Measurements from ENCODE around the gene FREM2. TPM values are rescaled to one million over a fixed set of nuclear protein-coding genes. Genes with fewer than 3 reads are reported as not detected.

FREM2 gene
- total RNA-seq, 4 donors from 2014 or later, result 0.06 to 0.19 (median 0.13) TPM; not detected in 1

DNA sequence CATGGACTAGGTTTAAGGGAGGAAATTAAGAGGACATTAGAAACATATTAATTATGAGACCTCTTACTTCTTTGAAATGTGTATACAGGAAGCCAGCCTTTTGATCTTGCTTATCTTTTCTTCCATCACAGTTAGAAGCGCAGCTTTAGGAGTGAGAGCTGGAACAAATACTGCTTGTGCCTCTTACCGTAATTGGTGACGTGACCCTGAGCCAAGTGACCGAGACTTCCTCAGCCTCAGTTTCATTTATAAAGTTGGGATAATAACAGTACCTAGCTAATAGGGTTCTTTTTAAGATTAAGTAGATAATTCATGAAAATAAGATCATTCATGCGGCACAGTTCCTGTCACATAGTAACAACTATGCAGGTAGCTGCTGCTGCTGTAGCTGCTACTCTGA is 18.5 kb downstream of the FREM2 start:
- no peaks in the 10 kb centered on the region for H3K4me1 ChIP-seq
- TF ChIP-seq, protein P1, sequence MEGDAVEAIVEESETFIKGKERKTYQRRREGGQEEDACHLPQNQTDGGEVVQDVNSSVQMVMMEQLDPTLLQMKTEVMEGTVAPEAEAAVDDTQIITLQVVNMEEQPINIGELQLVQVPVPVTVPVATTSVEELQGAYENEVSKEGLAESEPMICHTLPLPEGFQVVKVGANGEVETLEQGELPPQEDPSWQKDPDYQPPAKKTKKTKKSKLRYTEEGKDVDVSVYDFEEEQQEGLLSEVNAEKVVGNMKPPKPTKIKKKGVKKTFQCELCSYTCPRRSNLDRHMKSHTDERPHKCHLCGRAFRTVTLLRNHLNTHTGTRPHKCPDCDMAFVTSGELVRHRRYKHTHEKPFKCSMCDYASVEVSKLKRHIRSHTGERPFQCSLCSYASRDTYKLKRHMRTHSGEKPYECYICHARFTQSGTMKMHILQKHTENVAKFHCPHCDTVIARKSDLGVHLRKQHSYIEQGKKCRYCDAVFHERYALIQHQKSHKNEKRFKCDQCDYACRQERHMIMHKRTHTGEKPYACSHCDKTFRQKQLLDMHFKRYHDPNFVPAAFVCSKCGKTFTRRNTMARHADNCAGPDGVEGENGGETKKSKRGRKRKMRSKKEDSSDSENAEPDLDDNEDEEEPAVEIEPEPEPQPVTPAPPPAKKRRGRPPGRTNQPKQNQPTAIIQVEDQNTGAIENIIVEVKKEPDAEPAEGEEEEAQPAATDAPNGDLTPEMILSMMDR (IDR thresholded peaks at IDR 0.05), result no peak
- no peak for TF ChIP-seq POLR2A (IDR thresholded peaks at IDR 0.05)
- WGBS, 2 donors, result 48 to 71% methylated on average over 5 of the region's 5 CpGs
- no peak overlapping the region for H3K27ac ChIP-seq
- no peak for DNase-seq
- intact Hi-C loops (cut with DNase I), result loop anchor here (5.0 kb wide), 1 partner anchor 52 kb away; no protein-coding TSS in a partner anchor
- no peaks in the 10 kb centered on the region for H3K27me3 ChIP-seq
- no peak overlapping the region for H3K4me3 ChIP-seq
- H3K9me3 ChIP-seq, result no peaks in the 10 kb centered on the region
- no peaks in the 10 kb centered on the region for H3K36me3 ChIP-seq

DNA sequence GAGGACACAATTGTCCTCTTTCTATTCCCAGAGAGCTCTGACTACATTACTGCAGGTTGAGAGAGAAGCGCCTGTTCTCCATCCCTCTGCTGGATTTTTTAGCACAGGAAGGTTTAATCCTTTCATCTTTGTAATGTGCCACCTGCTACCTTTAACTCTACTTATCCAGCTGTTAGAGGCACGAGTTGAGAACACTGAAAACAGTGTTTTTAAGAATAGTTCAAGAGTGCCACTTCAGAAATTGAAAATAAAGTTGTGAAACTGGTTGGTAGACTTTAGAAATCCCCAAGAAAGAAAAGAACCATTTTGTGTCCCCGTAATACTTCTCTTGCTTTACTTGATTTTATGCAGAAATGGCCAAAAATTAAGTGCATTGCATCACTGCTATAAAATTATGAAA is 20.6 kb downstream of the FREM2 start:
- H3K4me3 ChIP-seq, result no peak overlapping the region
- H3K27me3 ChIP-seq, result no peaks in the 10 kb centered on the region
- 49 to 54% methylated on average over 3 of the region's 3 CpGs for WGBS, 2 donors
- DNase-seq, result no peak
- no peak overlapping the region for H3K27ac ChIP-seq
- intact Hi-C loops (cut with DNase I), result loop anchor here (5.0 kb wide), 1 partner anchor 50 kb away; no protein-coding TSS in a partner anchor
- TF ChIP-seq POLR2A (IDR thresholded peaks at IDR 0.05), result no peak
- TF ChIP-seq, protein P1 (IDR thresholded peaks at IDR 0.05), result no peak
- H3K4me1 ChIP-seq, result no peaks in the 10 kb centered on the region
- H3K36me3 ChIP-seq, result no peaks in the 10 kb centered on the region
- H3K9me3 ChIP-seq, result no peaks in the 10 kb centered on the region

DNA sequence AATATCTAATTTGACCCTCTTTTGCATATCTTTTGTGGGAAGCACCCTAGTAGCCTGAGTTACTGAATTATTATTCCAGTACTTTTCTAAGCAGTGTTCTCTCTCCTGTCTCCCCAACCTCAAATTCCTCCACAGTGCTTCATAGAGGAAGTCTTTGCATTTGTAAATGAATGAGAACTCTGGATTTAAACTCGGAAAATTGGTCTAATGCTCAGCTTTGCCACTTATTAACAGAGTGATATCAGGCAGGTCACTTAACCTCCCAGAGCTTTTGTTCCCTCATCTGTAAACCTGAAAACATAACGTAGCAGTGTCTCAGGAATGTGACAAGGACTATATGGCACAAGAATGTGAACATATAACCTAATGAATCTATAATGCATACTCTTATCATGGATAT is 26.2 kb downstream of the FREM2 start:
- no peaks in the 10 kb centered on the region for H3K36me3 ChIP-seq
- H3K4me3 ChIP-seq, result no peak overlapping the region
- no peaks in the 10 kb centered on the region for H3K4me1 ChIP-seq
- intact Hi-C loops (cut with DNase I), result no loop called here
- H3K9me3 ChIP-seq, result no peaks in the 10 kb centered on the region
- H3K27me3 ChIP-seq, result no peaks in the 10 kb centered on the region
- TF ChIP-seq, protein P1 (IDR thresholded peaks at IDR 0.05), result no peak
- no peak for TF ChIP-seq POLR2A (IDR thresholded peaks at IDR 0.05)
- 50 to 79% methylated on average over 2 of the region's 2 CpGs for WGBS, 2 donors
- H3K27ac ChIP-seq, result no peak overlapping the region
- no peak for DNase-seq

DNA sequence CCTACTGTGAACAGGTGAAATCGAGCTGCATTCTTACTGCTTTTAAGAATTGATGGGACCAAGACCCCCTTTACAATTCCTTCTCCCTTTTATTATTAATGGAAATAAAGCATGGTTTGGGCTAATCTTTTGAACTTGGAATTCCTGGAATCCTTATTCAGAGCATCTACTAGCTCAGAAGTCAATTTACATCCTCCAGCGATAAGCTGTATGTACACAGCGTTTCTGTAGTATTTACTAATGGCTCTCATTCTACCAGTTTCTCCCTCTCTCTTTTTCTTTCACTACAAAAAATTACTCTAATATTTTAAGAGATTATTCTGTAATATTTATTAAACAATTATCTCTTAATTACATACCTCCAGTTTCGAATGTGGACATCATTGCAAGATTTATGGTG is 31.5 kb downstream of the FREM2 start:
- no peaks in the 10 kb centered on the region for H3K36me3 ChIP-seq
- 59 to 70% methylated on average over 4 of the region's 4 CpGs for WGBS, 2 donors
- H3K9me3 ChIP-seq, result no peaks in the 10 kb centered on the region
- intact Hi-C loops (cut with DNase I), result no loop called here
- no peak overlapping the region for H3K27ac ChIP-seq
- DNase-seq, result no peak
- no peaks in the 10 kb centered on the region for H3K27me3 ChIP-seq
- no peak for TF ChIP-seq POLR2A (IDR thresholded peaks at IDR 0.05)
- TF ChIP-seq, protein P1 (IDR thresholded peaks at IDR 0.05), result no peak
- H3K4me3 ChIP-seq, result no peak overlapping the region
- H3K4me1 ChIP-seq, result no peaks in the 10 kb centered on the region

DNA sequence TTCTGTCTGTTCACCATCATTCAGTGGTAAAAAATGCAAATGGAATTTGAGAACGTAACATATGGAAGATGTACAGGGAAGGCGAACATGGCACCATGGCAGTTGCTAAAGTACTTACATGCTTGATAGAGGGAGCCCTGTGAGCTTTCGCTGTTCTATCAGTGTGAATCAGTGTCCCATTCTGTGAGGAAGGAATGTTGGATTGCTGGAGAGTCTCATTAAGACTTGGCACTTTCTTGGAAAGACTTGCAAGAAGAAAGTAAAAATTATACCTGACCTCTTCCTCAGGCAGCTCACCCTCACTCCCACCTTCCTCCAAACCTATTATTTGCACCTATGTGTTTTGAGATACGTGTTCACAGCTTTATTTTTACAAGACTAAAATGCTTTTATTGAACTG is 43.5 kb downstream of the FREM2 start:
- Histone ChIP-seq H3K27me3 (no peaks in the 10 kb centered on the region), H3K36me3 (no peaks in the 10 kb centered on the region), H3K4me3 (no peak overlapping the region), H3K9me3 (no peaks in the 10 kb centered on the region), H3K4me1 (no peaks in the 10 kb centered on the region), H3K27ac (no peak overlapping the region)
- TF ChIP-seq, protein P1 (IDR thresholded peaks at IDR 0.05), result no peak
- TF ChIP-seq POLR2A (IDR thresholded peaks at IDR 0.05), result no peak
- intact Hi-C loops (cut with DNase I), result no loop called here
- 62 to 63% methylated on average over 4 of the region's 4 CpGs for WGBS, 2 donors
- DNase-seq, result no peak

Data from esophagus squamous epithelium (tissue), 5 donors.